HEK293T (cell line): ENCODE measurements around the gene ADK.
"Not testable (repeated sequence)": the region's sequence is repeated elsewhere in the genome, so short reads cannot be mapped to it uniquely, and the experiment has no call there.

ENCODE experiments used
- CTCF ChIA-PET: fragments of 350-600 bp; formaldehyde crosslinking; extraction: SDS; loops from one replicate; lab custom pipeline; 2021; ENCODE audit warnings: antibody characterized with exemption, inconsistent platforms; lab: Yijun Ruan, JAX
- POLR2A ChIA-PET: fragments of 350-600 bp; formaldehyde crosslinking; extraction: SDS; loops from one replicate; lab custom pipeline; 2020; ENCODE audit warnings: antibody characterized with exemption, inconsistent platforms; lab: Yijun Ruan, JAX
- DNase-seq: peaks from one replicate; pipeline ENCODE4 v3.0.0; 2012; ENCODE audit warnings: mixed read lengths; ENCODE audit errors: extremely low spot score
- ARNT ChIP-seq: fragments of 450-650 bp; IDR thresholded peaks from 2 replicates; pipeline ENCODE4 v1.6.1; 2017; ENCODE audit warnings: mild to moderate bottlenecking
- BHLHE40 ChIP-seq: fragments of 450-650 bp; IDR thresholded peaks from 2 replicates; pipeline ENCODE4 v1.6.1; 2016; ENCODE audit warnings: mild to moderate bottlenecking, moderate library complexity, borderline replicate concordance
- CTBP1 ChIP-seq: fragments of 450-650 bp; IDR thresholded peaks from 2 replicates; pipeline ENCODE4 v1.6.1; 2016; ENCODE audit warnings: borderline replicate concordance
- ELF4 ChIP-seq: fragments of 450-650 bp; IDR thresholded peaks from 2 replicates; pipeline ENCODE4 v1.6.1; 2017; ENCODE audit warnings: antibody characterized with exemption
- FOXA1 ChIP-seq: fragments of 450-650 bp; IDR thresholded peaks from 2 replicates; pipeline ENCODE4 v1.6.1; 2016; ENCODE audit warnings: mild to moderate bottlenecking
- FOXK2 ChIP-seq: fragments of 450-650 bp; IDR thresholded peaks from 2 replicates; pipeline ENCODE4 v1.6.1; 2016; ENCODE audit warnings: mild to moderate bottlenecking
- FOXM1 ChIP-seq: fragments of 450-650 bp; IDR thresholded peaks from 2 replicates; pipeline ENCODE4 v1.6.1; 2017; ENCODE audit warnings: mild to moderate bottlenecking, borderline replicate concordance
- HDGF ChIP-seq: fragments of 450-650 bp; IDR thresholded peaks from 2 replicates; pipeline ENCODE4 v1.6.1; 2017; ENCODE audit warnings: antibody characterized with exemption, borderline replicate concordance
- L3MBTL2 ChIP-seq: fragments of 450-650 bp; conservative IDR thresholded peaks from 2 replicates; pipeline ENCODE4 v1.6.1; 2016; ENCODE audit warnings: mild to moderate bottlenecking
- NFRKB ChIP-seq: fragments of 450-650 bp; IDR thresholded peaks from 2 replicates; pipeline ENCODE4 v1.6.1; 2016; ENCODE audit warnings: mild to moderate bottlenecking, moderate library complexity
- PKNOX1 ChIP-seq: fragments of 450-650 bp; IDR thresholded peaks from 2 replicates; pipeline ENCODE4 v1.6.1; 2016
- SP1 ChIP-seq: fragments of 450-650 bp; IDR thresholded peaks from 2 replicates; pipeline ENCODE4 v1.6.1; 2017
- SUZ12 ChIP-seq: fragments of 450-650 bp; IDR thresholded peaks from 2 replicates; pipeline ENCODE4 v1.6.1; 2016; ENCODE audit warnings: mild to moderate bottlenecking
- TARDBP ChIP-seq: fragments of 450-650 bp; IDR thresholded peaks from 2 replicates; pipeline ENCODE4 v1.6.1; 2016
- ZNF384 ChIP-seq: fragments of 450-650 bp; IDR thresholded peaks from 2 replicates; pipeline ENCODE4 v1.6.1; 2016

The ADK gene

GRCh38 chr10:74137992-74138391 lies 13.0 kb upstream of the ADK start:
- ChIA-PET POLR2A (interaction anchor here (0.9 kb wide), 1 partner anchor 12 kb away, joined by 3 read pairs; no protein-coding TSS in a partner anchor), CTCF (no interaction called here)
- TF ChIP-seq ELF4 (no peak), ZNF384 (no peak), FOXA1 (no peak), FOXM1 (no peak), NFRKB (no peak), HDGF (no peak), ARNT (no peak), SP1 (no peak), SUZ12 (no peak), L3MBTL2 (no peak), PKNOX1 (no peak), BHLHE40 (no peak), FOXK2 (no peak), CTBP1 (no peak)
- no peak for DNase-seq

DNA sequence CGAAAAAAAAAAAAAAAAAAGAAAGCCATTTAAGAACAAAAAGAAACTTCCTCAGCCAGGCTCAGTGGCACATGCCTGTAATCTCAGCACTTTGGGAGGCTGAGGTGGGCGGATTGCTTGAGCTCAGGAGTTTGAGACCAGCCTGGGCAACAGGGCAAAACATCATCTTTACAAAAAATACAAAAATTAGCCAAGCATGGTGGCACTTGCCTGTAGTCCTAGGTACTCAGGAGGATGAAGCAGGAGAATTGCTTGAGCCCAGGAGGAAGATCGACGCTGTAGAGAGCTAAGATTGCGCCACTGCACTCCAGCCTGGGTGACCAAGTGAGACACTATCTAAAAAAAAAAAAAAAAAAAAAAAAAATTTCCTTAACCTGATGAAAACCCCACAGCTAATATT lies 12.4 kb upstream of the ADK start:
- not testable (repeated sequence) for DNase-seq
- POLR2A ChIA-PET: interaction anchor here (0.9 kb wide), 1 partner anchor 13 kb away, joined by 3 read pairs; no protein-coding TSS in a partner anchor
- CTCF ChIA-PET: interaction anchor here (1.1 kb wide), 1 partner anchor 96 kb away, joined by 3 read pairs; no protein-coding TSS in a partner anchor

GRCh38 chr10:74139981-74140380 lies 11.0 kb upstream of the ADK start:
- POLR2A ChIA-PET: no interaction called here

DNA sequence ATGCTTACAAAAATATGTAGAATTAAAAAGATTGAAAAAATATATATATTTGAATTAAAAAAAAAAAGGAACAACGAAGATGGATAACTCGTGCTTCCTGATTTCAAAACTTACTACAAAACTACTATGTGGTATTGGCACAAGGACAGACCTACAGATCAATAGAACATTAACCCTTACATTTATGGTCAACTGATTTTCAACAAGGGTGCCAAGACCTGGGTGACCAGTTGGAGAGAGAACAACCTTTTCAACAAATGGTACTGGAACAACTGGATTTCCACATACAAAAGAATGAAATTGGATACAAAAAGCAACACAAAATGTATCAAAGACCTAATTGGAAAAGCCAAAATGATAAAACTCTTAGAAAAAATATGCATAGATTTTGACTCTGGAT lies 10.5 kb upstream of the ADK start:
- TF ChIP-seq ELF4: no peak
- TF ChIP-seq L3MBTL2: no peak
- no peak for TF ChIP-seq FOXK2
- TF ChIP-seq CTBP1: no peak
- TF ChIP-seq PKNOX1: no peak
- no peak for TF ChIP-seq NFRKB
- no peak for TF ChIP-seq SP1
- no peak for TF ChIP-seq SUZ12
- TF ChIP-seq BHLHE40: no peak
- TF ChIP-seq TARDBP: no peak
- TF ChIP-seq FOXM1: no peak
- no peak for TF ChIP-seq ARNT
- TF ChIP-seq FOXA1: no peak
- TF ChIP-seq ZNF384: no peak
- POLR2A ChIA-PET: no interaction called here
- DNase-seq: no peak
- CTCF ChIA-PET: no interaction called here

More at GRCh38 chr10:74139981-74140380, 11.0 kb upstream of the ADK start:
- DNase-seq: no peak
- TF ChIP-seq CTBP1 (no peak), TARDBP (no peak)
- CTCF ChIA-PET: interaction anchor here (0.7 to 1.1 kb wide), 2 partner anchors 95 to 177 kb away, joined by 3 read pairs; no protein-coding TSS in a partner anchor

DNA sequence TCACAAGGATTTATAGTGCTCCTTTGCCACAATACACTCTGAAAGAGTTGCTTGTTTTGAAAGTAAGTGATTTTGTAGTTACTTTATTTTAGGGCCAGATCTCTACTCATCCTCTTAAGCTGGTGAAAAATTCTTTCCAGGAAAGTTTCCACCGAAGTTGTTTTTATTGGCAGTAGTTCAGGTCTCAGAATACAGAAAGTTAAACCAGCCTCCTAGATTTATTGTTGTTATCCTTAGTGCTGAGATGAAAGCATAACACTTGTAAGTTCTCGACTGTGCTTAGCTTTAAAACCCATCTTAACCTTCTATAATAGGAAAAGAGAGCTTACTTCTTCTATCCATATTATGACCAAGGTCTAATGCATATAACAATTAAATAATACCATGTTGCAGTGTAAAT lies 5.9 kb upstream of the ADK start:
- ChIA-PET CTCF (interaction anchor here (0.6 kb wide), 1 partner anchor 15 kb away, joined by 5 read pairs; no protein-coding TSS in a partner anchor), POLR2A (interaction anchor here (0.8 to 1.1 kb wide), 2 partner anchors 31 to 82 kb away, joined by 3 to 6 read pairs; no protein-coding TSS in a partner anchor)
- TF ChIP-seq CTBP1: peak; percentile 71
- peak; percentile 68 for TF ChIP-seq PKNOX1
- TF ChIP-seq ARNT: 0 out of 2 replicates have a peak, but pooled peaks have one; percentile 35
- no peak for TF ChIP-seq SP1
- peak; percentile 23 for DNase-seq

- DNase-seq, CTCF ChIA-PET: not testable (repeated sequence)
These were observed 4.0 kb upstream of the ADK start for GRCh38 chr10:74146980-74147379.

DNA sequence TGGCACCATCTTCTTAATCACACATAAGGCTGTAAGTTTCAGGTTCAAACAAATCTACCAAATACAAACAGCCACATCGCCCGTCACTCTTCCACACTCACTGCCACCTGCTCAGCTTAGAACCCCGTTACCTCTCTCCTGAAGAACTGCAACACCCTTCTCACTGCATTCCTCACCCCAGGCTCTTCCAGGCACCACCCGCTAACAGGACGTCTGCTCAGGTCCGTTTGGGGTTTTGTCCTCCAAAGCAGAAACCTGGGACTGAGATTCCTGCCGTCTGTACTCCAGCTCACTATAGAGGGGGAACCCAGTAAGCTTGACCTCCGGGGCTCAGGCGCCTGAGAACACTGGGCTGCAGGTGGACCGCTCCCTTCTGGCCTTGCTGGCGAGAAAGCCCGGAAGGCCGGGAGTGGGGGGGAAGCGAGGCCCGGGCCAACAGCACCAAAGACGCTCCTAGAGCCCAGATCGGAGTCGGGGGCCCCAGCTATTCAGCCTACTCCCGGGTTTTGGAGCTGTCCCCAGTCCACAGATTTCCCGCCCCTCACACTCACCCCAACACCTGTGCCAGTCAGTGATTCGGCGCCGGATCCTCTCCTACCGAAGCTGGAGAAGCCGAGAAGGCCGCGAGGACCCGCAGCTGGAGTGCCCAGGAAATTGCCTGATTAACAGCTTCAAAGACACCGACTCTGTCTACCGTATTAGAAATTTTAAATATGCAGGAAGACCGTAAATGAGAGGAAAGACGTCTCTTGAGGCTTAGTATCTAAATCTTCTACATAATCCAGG lies 624 bp upstream of the ADK start, which contains the start of gene AP3M1:
Gene AP3M1, minus strand, starts transcription at position 625 of the 786 bp plus-strand sequence. CDS start 12,449 bp downstream, outside the sequence.
- TF ChIP-seq CTBP1 (no peak), L3MBTL2 (peak; percentile 47; the same call in 1 of the 2 replicates)
- peak; percentile 71 for DNase-seq
- CTCF ChIA-PET: interaction anchor here (1.6 kb wide), 1 partner anchor 88 kb away, joined by 5 read pairs; no protein-coding TSS in a partner anchor
- POLR2A ChIA-PET: interaction anchor here (0.6 to 1.5 kb wide), 6 partner anchors 22 to 150 kb away, joined by 3 to 5 read pairs (median 4); no protein-coding TSS in a partner anchor

More at GRCh38 chr10:74146980-74147379, 4.0 kb upstream of the ADK start:
- POLR2A ChIA-PET: interaction anchor here (1.2 kb wide), 1 partner anchor 12 kb away, joined by 4 read pairs; no protein-coding TSS in a partner anchor
